ENCODE data around the gene SH2B3.

Gene SH2B3

DNA sequence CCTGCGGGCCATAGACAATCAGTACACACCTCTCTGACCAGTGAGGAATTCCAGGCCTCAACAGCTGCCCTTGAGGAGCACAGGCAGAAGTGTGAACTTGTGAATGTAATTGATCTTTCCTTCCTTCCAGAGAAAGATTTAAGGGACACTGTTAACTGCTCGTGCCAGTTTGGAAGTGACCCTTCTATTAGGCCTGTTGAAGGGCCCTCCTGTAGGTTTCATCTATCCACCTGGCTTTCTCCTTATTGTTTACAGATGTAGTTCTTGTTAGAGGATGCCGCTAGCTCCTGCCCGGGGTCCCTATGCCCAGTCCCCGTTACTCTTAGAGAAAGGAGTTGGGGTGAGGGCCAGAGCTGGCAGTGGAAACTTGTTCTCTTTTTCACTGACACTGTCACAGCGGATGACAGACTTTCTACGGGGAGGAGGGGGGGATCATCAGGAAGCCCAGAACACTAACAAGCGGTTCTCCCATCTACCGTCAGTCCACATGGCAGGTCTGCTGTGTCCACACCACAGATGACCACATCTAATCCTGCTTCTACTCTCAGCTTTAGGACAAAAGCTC is 42.6 kb downstream of the SH2B3 start:
- TF ChIP-seq CTCF (IDR thresholded peaks at IDR 0.05; ENCODE audit: extremely low read depth, missing control alignments), result no peak
- no peak for DNase-seq (ENCODE audit: low spot score)

- no peak for DNase-seq (ENCODE audit: low spot score)
- no peak for TF ChIP-seq CTCF (IDR thresholded peaks at IDR 0.05; ENCODE audit: extremely low read depth, missing control alignments)
Measured at GRCh38 chr12:111448846-111449790, 43.4 kb downstream of the SH2B3 start.

- DNase-seq (ENCODE audit: low spot score), result no peak
- no peak for TF ChIP-seq CTCF (IDR thresholded peaks at IDR 0.05; ENCODE audit: extremely low read depth, missing control alignments)
Measured at GRCh38 chr12:111450676-111451075, 45.0 kb downstream of the SH2B3 start.

- DNase-seq (ENCODE audit: low spot score), result no peak
- no peak for TF ChIP-seq CTCF (IDR thresholded peaks at IDR 0.05; ENCODE audit: extremely low read depth, missing control alignments)
Measured at GRCh38 chr12:111451232-111451631, 45.5 kb downstream of the SH2B3 start.

DNA sequence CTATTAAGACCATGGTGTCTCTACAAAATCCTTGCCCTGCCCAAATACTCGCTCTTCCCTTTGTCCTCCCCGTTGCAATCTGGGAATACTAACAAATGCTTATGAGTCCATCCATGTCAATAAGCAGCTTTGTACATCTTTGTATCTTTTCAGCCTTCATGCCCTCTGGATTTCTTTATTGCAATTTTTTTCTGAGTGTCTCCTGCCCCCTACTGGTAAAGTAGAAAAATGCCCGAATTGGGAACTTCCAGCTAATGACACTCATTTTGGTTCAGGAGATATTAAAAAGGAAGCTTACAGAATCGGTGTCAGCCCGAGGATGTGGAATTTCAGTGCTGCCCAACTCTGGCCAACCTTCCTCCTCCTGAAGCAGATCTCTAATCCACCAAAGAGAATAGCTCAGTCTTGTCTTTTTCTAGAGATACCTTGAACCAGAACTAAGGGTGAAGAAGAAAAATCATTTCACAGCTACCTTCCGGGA is 46.0 kb downstream of the SH2B3 start:
- peak; percentile 42 for DNase-seq (ENCODE audit: low spot score)

GRCh38 chr12:111453071-111453989 is 47.6 kb downstream of the SH2B3 start:
- TF ChIP-seq CTCF (IDR thresholded peaks at IDR 0.05; ENCODE audit: extremely low read depth, missing control alignments), result no peak
- DNase-seq (ENCODE audit: low spot score), result no peak

More for the DNA sequence above, 46.0 kb downstream of the SH2B3 start:
- peak; percentile 32 for TF ChIP-seq CTCF (IDR thresholded peaks at IDR 0.05; ENCODE audit: extremely low read depth, missing control alignments)
